ENCODE measurements around the gene KRT35. TPM values are rescaled to one million over a fixed set of nuclear protein-coding genes. Genes with fewer than 3 reads are reported as not detected.

Gene KRT35
- total and polyA plus RNA-seq, 2 donors (not counting 1 experiment from before 2014, with no cell fraction given) = not detected

DNA sequence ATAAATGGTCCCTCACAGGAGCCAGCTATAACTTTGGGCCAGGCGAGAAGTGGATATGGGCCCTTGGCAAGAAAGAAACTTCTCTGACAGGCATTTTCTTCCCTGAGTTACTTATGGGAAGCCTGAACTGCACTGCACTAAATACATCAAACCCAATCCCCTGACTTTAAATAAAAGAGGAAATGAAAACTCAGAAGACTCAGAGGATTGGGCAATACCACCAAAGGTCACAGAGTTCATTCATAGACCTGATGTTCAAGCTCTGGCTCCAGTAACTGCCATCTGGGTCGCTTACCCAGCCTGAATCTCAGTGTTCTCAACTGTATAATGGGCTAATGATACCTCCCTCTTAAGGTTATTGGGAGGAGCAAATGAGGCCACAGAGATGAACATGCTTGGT, 815 bp downstream of the KRT35 start:
- Histone ChIP-seq H4K20me1 (ENCODE audit: control insufficient read depth, extremely low read depth, insufficient read depth, low read length) (no peaks in the 10 kb centered on the region), H3K9me3 (ENCODE audit: control insufficient read depth, insufficient read depth, low read depth, low read length) (no peaks in the 10 kb centered on the region), H2AFZ (ENCODE audit: low read length) (no peak overlapping the region), H3K79me2 (ENCODE audit: control insufficient read depth, insufficient read depth, low read length) (no peaks in the 10 kb centered on the region), H3K4me1 (ENCODE audit: control insufficient read depth, extremely low read depth, insufficient read depth, low read length) (no peaks in the 10 kb centered on the region), H3K36me3 (ENCODE audit: control insufficient read depth, insufficient read depth, low read length) (no peaks in the 10 kb centered on the region), H3K27me3 (ENCODE audit: control insufficient read depth, insufficient read depth, low read length) (peaks cover 7% of the 10 kb centered on the region), H3K9ac (ENCODE audit: insufficient read depth, low read length) (no peak overlapping the region), H3K4me2 (ENCODE audit: extremely low read depth, insufficient read depth, low read length) (no peak overlapping the region), H3K4me3 (replicated peaks in 1 of 4; ENCODE audit: control extremely low read depth in 1 of 4, insufficient read depth in 1 of 4, low read depth in 3 of 4, low read length in 4 of 4) (no peak overlapping the region), H3K27ac (ENCODE audit: insufficient read depth, low read length) (no peak overlapping the region)
- no peak for TF ChIP-seq EZH2 (IDR thresholded peaks at IDR 0.05; ENCODE audit: low read length, missing control alignments)
- TF ChIP-seq, protein P1, sequence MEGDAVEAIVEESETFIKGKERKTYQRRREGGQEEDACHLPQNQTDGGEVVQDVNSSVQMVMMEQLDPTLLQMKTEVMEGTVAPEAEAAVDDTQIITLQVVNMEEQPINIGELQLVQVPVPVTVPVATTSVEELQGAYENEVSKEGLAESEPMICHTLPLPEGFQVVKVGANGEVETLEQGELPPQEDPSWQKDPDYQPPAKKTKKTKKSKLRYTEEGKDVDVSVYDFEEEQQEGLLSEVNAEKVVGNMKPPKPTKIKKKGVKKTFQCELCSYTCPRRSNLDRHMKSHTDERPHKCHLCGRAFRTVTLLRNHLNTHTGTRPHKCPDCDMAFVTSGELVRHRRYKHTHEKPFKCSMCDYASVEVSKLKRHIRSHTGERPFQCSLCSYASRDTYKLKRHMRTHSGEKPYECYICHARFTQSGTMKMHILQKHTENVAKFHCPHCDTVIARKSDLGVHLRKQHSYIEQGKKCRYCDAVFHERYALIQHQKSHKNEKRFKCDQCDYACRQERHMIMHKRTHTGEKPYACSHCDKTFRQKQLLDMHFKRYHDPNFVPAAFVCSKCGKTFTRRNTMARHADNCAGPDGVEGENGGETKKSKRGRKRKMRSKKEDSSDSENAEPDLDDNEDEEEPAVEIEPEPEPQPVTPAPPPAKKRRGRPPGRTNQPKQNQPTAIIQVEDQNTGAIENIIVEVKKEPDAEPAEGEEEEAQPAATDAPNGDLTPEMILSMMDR (conservative IDR thresholded peaks at IDR 0.05 in 1 of 2, IDR thresholded peaks at IDR 0.05 in 1 of 2; ENCODE audit: low read depth in 1 of 2, low read length in 2 of 2) = no peak
- DNase-seq (ENCODE audit: low read depth in 2 of 2) = no peak

DNA sequence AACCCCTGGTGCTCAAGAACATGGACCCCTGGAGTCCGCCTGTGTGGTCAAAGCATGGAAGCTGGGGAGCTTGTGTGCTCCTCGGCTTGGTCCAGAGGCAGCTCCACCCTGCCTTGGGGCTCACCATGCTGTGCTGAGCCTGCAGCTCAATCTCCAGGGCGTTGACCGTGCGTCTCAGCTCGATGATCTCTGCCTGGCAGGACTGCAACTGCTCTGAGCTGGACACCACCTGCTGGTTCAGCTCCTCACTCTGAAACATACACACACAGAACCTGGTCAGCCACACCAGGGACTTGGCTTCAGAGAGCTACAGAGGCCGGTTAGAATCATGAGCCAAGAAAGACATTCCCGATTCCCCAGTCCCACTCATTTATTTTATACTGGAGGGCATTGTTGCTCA, 2.7 kb downstream of the KRT35 start:
- no peaks in the 10 kb centered on the region for H3K36me3 ChIP-seq (ENCODE audit: control insufficient read depth, insufficient read depth, low read length)
- no peak overlapping the region for H3K9ac ChIP-seq (ENCODE audit: insufficient read depth, low read length)
- DNase-seq (ENCODE audit: low read depth in 2 of 2) = no peak
- H3K4me1 ChIP-seq (ENCODE audit: control insufficient read depth, extremely low read depth, insufficient read depth, low read length) = no peaks in the 10 kb centered on the region
- no peak overlapping the region for H3K27ac ChIP-seq (ENCODE audit: insufficient read depth, low read length)
- no peak overlapping the region for H2AFZ ChIP-seq (ENCODE audit: low read length)
- H4K20me1 ChIP-seq (ENCODE audit: control insufficient read depth, extremely low read depth, insufficient read depth, low read length) = no peaks in the 10 kb centered on the region
- TF ChIP-seq EZH2 (IDR thresholded peaks at IDR 0.05; ENCODE audit: low read length, missing control alignments) = no peak
- TF ChIP-seq, protein P1 (conservative IDR thresholded peaks at IDR 0.05 in 1 of 2, IDR thresholded peaks at IDR 0.05 in 1 of 2; ENCODE audit: low read depth in 1 of 2, low read length in 2 of 2) = no peak
- H3K4me2 ChIP-seq (ENCODE audit: extremely low read depth, insufficient read depth, low read length) = no peak overlapping the region
- H3K4me3 ChIP-seq (replicated peaks in 1 of 4; ENCODE audit: control extremely low read depth in 1 of 4, insufficient read depth in 1 of 4, low read depth in 3 of 4, low read length in 4 of 4) = no peak overlapping the region
- H3K27me3 ChIP-seq (ENCODE audit: control insufficient read depth, insufficient read depth, low read length) = peaks cover 7% of the 10 kb centered on the region
- H3K9me3 ChIP-seq (ENCODE audit: control insufficient read depth, insufficient read depth, low read depth, low read length) = no peaks in the 10 kb centered on the region
- no peaks in the 10 kb centered on the region for H3K79me2 ChIP-seq (ENCODE audit: control insufficient read depth, insufficient read depth, low read length)

DNA sequence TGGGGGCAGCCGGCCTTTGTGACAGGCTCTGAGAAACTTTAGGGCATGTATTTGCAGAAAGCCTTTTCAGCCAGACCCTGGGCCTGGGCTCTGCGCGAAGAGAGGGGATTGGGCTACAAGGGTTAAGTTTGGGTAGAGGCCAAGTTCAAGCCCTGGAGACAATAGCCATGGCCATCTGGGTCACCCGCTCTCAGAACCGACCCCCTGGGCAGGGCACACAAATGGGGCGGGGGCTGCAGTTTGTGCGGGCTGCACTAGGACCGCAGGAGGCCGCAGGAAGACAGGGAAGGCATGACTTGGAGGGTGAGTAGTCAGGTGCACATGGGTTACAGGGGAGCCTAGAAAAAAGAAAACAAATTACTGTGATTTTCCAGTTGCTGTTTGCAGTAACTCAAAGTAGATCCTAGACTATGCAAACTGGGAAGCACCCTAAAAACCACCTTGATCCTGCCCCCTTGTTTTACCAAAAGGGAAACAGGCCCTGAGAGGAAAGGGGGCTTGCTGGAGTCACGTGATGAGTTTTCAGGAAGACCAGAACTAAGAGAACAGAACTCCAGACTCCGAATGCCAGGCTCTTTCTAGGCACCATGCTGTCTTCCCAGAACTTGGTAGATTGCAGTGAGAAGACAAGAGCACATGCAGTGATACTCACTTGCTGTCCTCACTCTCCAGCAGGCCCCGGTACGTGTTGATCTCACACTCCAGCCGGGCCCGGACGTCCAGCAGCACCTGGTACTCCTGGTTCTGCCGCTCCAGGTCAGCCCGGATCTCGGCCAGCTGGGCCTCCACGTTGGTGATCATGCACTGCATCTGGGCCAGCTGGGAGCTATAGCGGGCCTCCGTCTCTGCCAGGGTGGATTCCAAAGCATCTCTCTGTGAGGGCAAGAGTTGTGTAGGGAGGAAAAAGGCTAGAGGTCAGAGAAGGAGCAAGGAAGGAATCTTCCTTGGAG, 3.8 kb downstream of the KRT35 start:
- no peaks in the 10 kb centered on the region for H3K79me2 ChIP-seq (ENCODE audit: control insufficient read depth, insufficient read depth, low read length)
- H3K36me3 ChIP-seq (ENCODE audit: control insufficient read depth, insufficient read depth, low read length) = no peaks in the 10 kb centered on the region
- TF ChIP-seq, protein P1 (conservative IDR thresholded peaks at IDR 0.05 in 1 of 2, IDR thresholded peaks at IDR 0.05 in 1 of 2; ENCODE audit: low read depth in 1 of 2, low read length in 2 of 2) = no peak
- TF ChIP-seq EZH2 (IDR thresholded peaks at IDR 0.05; ENCODE audit: low read length, missing control alignments) = no peak
- H3K9ac ChIP-seq (ENCODE audit: insufficient read depth, low read length) = no peak overlapping the region
- DNase-seq (ENCODE audit: low read depth in 2 of 2) = no peak
- no peaks in the 10 kb centered on the region for H3K9me3 ChIP-seq (ENCODE audit: control insufficient read depth, insufficient read depth, low read depth, low read length)
- H2AFZ ChIP-seq (ENCODE audit: low read length) = no peak overlapping the region
- peaks cover 7% of the 10 kb centered on the region for H3K27me3 ChIP-seq (ENCODE audit: control insufficient read depth, insufficient read depth, low read length)
- no peak overlapping the region for H3K4me3 ChIP-seq (replicated peaks in 1 of 4; ENCODE audit: control extremely low read depth in 1 of 4, insufficient read depth in 1 of 4, low read depth in 3 of 4, low read length in 4 of 4)
- H3K27ac ChIP-seq (ENCODE audit: insufficient read depth, low read length) = no peak overlapping the region
- H3K4me2 ChIP-seq (ENCODE audit: extremely low read depth, insufficient read depth, low read length) = no peak overlapping the region
- H4K20me1 ChIP-seq (ENCODE audit: control insufficient read depth, extremely low read depth, insufficient read depth, low read length) = no peaks in the 10 kb centered on the region
- H3K4me1 ChIP-seq (ENCODE audit: control insufficient read depth, extremely low read depth, insufficient read depth, low read length) = no peaks in the 10 kb centered on the region
